ENCODE results near the gene COL4A3.

COL4A3 gene

DNA sequence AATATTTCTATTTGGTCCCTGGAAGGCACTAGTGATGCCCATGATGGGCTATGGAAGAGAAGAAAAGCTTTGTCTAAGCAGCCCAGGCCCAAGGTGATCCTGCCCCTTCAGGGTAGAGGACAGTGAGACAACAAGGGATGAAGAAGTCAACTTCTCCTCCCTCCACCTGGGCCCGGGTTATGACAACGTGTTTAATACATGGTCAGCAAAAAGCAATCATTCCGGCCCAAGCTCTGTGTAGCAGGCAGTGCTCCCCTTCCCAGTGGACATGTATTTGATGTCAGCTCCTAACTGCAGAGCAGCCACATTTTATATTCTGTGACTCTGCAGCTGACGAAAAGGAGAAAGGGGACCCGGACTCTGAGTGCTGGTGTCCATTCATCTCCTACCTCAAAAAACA lies 93.4 kb downstream of the COL4A3 start:
- no peak for TF ChIP-seq CTCF (IDR thresholded peaks at IDR 0.05; ENCODE audit: low read depth, low read length, missing control alignments)
- H3K4me3 ChIP-seq (replicated peaks; ENCODE audit: low read depth, low read length) = no peak overlapping the region
- DNase-seq (ENCODE audit: extremely low read depth, low read depth) = no peak

- no peak for DNase-seq (ENCODE audit: extremely low read depth, low read depth)
- TF ChIP-seq CTCF (IDR thresholded peaks at IDR 0.05; ENCODE audit: low read depth, low read length, missing control alignments) = no peak
Observed at GRCh38 chr2:227260041-227260440, 95.6 kb downstream of the COL4A3 start.

GRCh38 chr2:227267410-227268115 lies 103.1 kb downstream of the COL4A3 start:
- no peak overlapping the region for H3K4me3 ChIP-seq (replicated peaks; ENCODE audit: low read depth, low read length)
- no peak for DNase-seq (ENCODE audit: extremely low read depth, low read depth)
- TF ChIP-seq CTCF (IDR thresholded peaks at IDR 0.05; ENCODE audit: low read depth, low read length, missing control alignments) = no peak

More at GRCh38 chr2:227260041-227260440, 95.6 kb downstream of the COL4A3 start:
- H3K4me3 ChIP-seq (replicated peaks; ENCODE audit: low read depth, low read length) = no peak overlapping the region

- no peak for DNase-seq (ENCODE audit: extremely low read depth, low read depth)
- TF ChIP-seq CTCF (IDR thresholded peaks at IDR 0.05; ENCODE audit: low read depth, low read length, missing control alignments) = no peak
- no peak overlapping the region for H3K4me3 ChIP-seq (replicated peaks; ENCODE audit: low read depth, low read length)
Observed at GRCh38 chr2:227280895-227281294, 116.5 kb downstream of the COL4A3 start.

- DNase-seq (ENCODE audit: extremely low read depth, low read depth) = no peak
- TF ChIP-seq CTCF (IDR thresholded peaks at IDR 0.05; ENCODE audit: low read depth, low read length, missing control alignments) = no peak
- no peak overlapping the region for H3K4me3 ChIP-seq (replicated peaks; ENCODE audit: low read depth, low read length)
Observed at GRCh38 chr2:227285741-227286236, 121.4 kb downstream of the COL4A3 start.

GRCh38 chr2:227287771-227288170 lies 123.3 kb downstream of the COL4A3 start:
- H3K4me3 ChIP-seq (replicated peaks; ENCODE audit: low read depth, low read length) = no peak overlapping the region
- DNase-seq (ENCODE audit: extremely low read depth, low read depth) = no peak
- TF ChIP-seq CTCF (IDR thresholded peaks at IDR 0.05; ENCODE audit: low read depth, low read length, missing control alignments) = no peak

All from HFF-Myc (cell line).